GM12878 (cell line): ENCODE data around the gene MARCHF10. TPM values are rescaled to one million over a fixed set of nuclear protein-coding genes. Genes with fewer than 3 reads are reported as not detected.

Source experiments
- ATAC-seq: fragments of 200-7000 bp; cut with Tn5 transposase; 3 replicates; pipeline ENCODE4 v1.9.1; 2020; ENCODE audit warnings: mild to moderate bottlenecking, moderate library complexity
- BruUV-seq: library from RNA; stranded (reverse); fragments of 400-500 nt; replicated peaks from 2 replicates; lab custom pipeline; 2021; lab: Mats Ljungman, UMichigan
- CTCF ChIA-PET: fragments of 300-600 bp; sonication (Branson Sonifier 250); formaldehyde crosslinking; extraction: SDS; loops from one replicate; lab custom pipeline; 2021; ENCODE audit warnings: inconsistent platforms; lab: Yijun Ruan, JAX
- POLR2A ChIA-PET: fragments of 350-600 bp; formaldehyde crosslinking; extraction: SDS; loops from one replicate; lab custom pipeline; 2021; ENCODE audit warnings: inconsistent platforms; lab: Charles Lee
- RAD21 ChIA-PET: fragments of 300-600 bp; sonication (Branson Sonifier 250); formaldehyde crosslinking; loops from one replicate; lab custom pipeline; 2023; ENCODE audit warnings: antibody characterized with exemption; ENCODE audit not compliant: unreplicated experiment; lab: Charles Lee
- SMC1A ChIA-PET: fragments of 300-600 bp; sonication (Branson Sonifier 250); formaldehyde crosslinking; loops from one replicate; lab custom pipeline; 2023; ENCODE audit not compliant: unreplicated experiment, uncharacterized antibody; lab: Charles Lee
- DNase-seq: peaks from one replicate; pipeline ENCODE4 v3.0.0-alpha.2; 2011; ENCODE audit warnings: low read depth, low spot score
- FAIRE-seq: peaks from 3 replicates; lab custom pipeline; 2011; peaks lifted over from hg19 to GRCh38; lab: Jason Lieb, UNC
- H2AFZ ChIP-seq: 2 replicates; pipeline ENCODE4 v1.6.0; 2011; ENCODE audit warnings: low read depth, low read length, control low read depth; ENCODE audit not compliant: control insufficient read depth
- H3K27ac ChIP-seq: 2 replicates; pipeline ENCODE4 v1.5.1; 2011; ENCODE audit warnings: control low read depth; ENCODE audit not compliant: control insufficient read depth, insufficient read depth
- H3K27me3 ChIP-seq, 2 experiments: replicated peaks in 1 of 2; 2 replicates each; pipeline versions ENCODE4 v1.6.0 to v1.6.1; 2011; ENCODE audit warnings: low read length in 1 of 2; ENCODE audit not compliant: control insufficient read depth in 2 of 2, insufficient read depth in 2 of 2
- H3K36me3 ChIP-seq, 2 experiments: 2 replicates each; pipeline ENCODE4 v1.5.1; 2011; ENCODE audit warnings: low read length in 1 of 2; ENCODE audit not compliant: control insufficient read depth in 2 of 2, insufficient read depth in 2 of 2
- H3K4me1 ChIP-seq: 2 replicates; pipeline ENCODE4 v1.6.1; 2011; ENCODE audit warnings: mild to moderate bottlenecking, low read length, moderate library complexity, mixed read lengths; ENCODE audit not compliant: control insufficient read depth, insufficient read depth
- H3K4me2 ChIP-seq: 2 replicates; pipeline ENCODE4 v1.6.0; 2011; ENCODE audit warnings: control low read depth; ENCODE audit not compliant: control insufficient read depth, insufficient read depth
- H3K4me3 ChIP-seq: fragments of 200-600 bp; sonication (generic); 2 replicates; pipeline ENCODE4 v1.5.1; 2016
- H3K79me2 ChIP-seq: 2 replicates; pipeline ENCODE4 v1.6.0; 2011; ENCODE audit warnings: low read length; ENCODE audit not compliant: control insufficient read depth, insufficient read depth
- H3K9ac ChIP-seq: 2 replicates; pipeline ENCODE4 v1.8.0; 2011; ENCODE audit warnings: low read length, control low read depth, mixed read lengths; ENCODE audit not compliant: control insufficient read depth, insufficient read depth
- H3K9me3 ChIP-seq: replicated peaks from 3 replicates; pipeline ENCODE4 v1.5.1; 2011; ENCODE audit warnings: mild to moderate bottlenecking, low read length; ENCODE audit not compliant: control insufficient read depth, insufficient read depth
- H4K20me1 ChIP-seq: 2 replicates; pipeline ENCODE4 v1.6.0; 2011; ENCODE audit not compliant: control insufficient read depth, insufficient read depth
- CEBPB ChIP-seq, 2 experiments: fragments of 150-350 bp in 1 of 2; IDR thresholded peaks; 2 replicates each; pipeline ENCODE4 v1.6.1; 2012 to 2014; ENCODE audit warnings: low read depth in 2 of 2, low read length in 2 of 2, borderline replicate concordance in 1 of 2, inconsistent platforms in 1 of 2
- CREM ChIP-seq: IDR thresholded peaks from 2 replicates; pipeline ENCODE4 v1.6.1; 2014; ENCODE audit warnings: antibody characterized with exemption, low read depth
- EED ChIP-seq: sonication (generic); IDR thresholded peaks from 2 replicates; pipeline ENCODE4 v1.6.1; 2016; ENCODE audit warnings: antibody characterized with exemption, low read depth
- IKZF1 ChIP-seq: fragments of 450-650 bp; conservative IDR thresholded peaks from 2 replicates; pipeline ENCODE4 v1.6.1; 2017; ENCODE audit warnings: antibody characterized with exemption, mild to moderate bottlenecking
- JUND ChIP-seq: IDR thresholded peaks from 2 replicates; pipeline ENCODE4 v1.6.1; 2012; ENCODE audit warnings: low read depth, mild to moderate bottlenecking, low read length, improper control_type of control experiment, moderate library complexity
- NFIC ChIP-seq: IDR thresholded peaks from 2 replicates; pipeline ENCODE4 v1.6.1; 2012; ENCODE audit warnings: low read depth, mild to moderate bottlenecking, inconsistent platforms, low read length, moderate library complexity
- PAX5 ChIP-seq: IDR thresholded peaks from 2 replicates; pipeline ENCODE4 v1.6.1; 2011; ENCODE audit warnings: low read depth, low read length, borderline replicate concordance
- RAD21 ChIP-seq: IDR thresholded peaks from 2 replicates; pipeline ENCODE4 v1.6.1; 2011; ENCODE audit warnings: mild to moderate bottlenecking, low read depth, low read length, moderate library complexity; ENCODE audit not compliant: insufficient read depth
- SIX5 ChIP-seq: IDR thresholded peaks from 2 replicates; pipeline ENCODE4 v1.6.1; 2011; ENCODE audit warnings: mild to moderate bottlenecking, low read depth, low read length, moderate library complexity; ENCODE audit not compliant: severe bottlenecking
- SUPT20H ChIP-seq: IDR thresholded peaks from 2 replicates; pipeline ENCODE4 v1.6.1; 2011; ENCODE audit warnings: low read depth, mild to moderate bottlenecking, low read length, moderate library complexity, borderline replicate concordance; ENCODE audit not compliant: control insufficient read depth
- TBL1XR1 ChIP-seq: IDR thresholded peaks from 2 replicates; pipeline ENCODE4 v1.6.1; 2012; ENCODE audit warnings: low read depth, low read length, improper control_type of control experiment
- YY1 ChIP-seq: IDR thresholded peaks from 2 replicates; pipeline ENCODE4 v1.6.1; 2011; ENCODE audit warnings: low read depth, mild to moderate bottlenecking, low read length
- WGBS: methylation state at CpG from one replicate; pipeline ENCODE4 v1.1.6; 2016; ENCODE audit warnings: low lambda C conversion rate; ENCODE audit not compliant: insufficient replicate concordance, insufficient coverage; ENCODE audit errors: missing lambda C conversion rate; 5-methylcytosine and 5-hydroxymethylcytosine counted together
- in situ Hi-C: fragments of 300-500 bp; cut with MboI; formaldehyde crosslinking; loops from 9 replicates; pipeline ENCODE4 v1.14.3; 2018; ENCODE audit warnings: mixed read lengths
- intact Hi-C: fragments of 100-400 bp; cut with micrococcal nuclease; formaldehyde crosslinking; loops from one replicate; pipeline ENCODE4 v1.14.2; 2022; ENCODE audit not compliant: unreplicated experiment
- polyA plus RNA-seq, 11 experiments: library from polyadenylated mRNA; depleted of rRNA in 4 of 11; unstranded in 6 of 11; stranded (reverse) in 5 of 11; fragments of >200 nt; fragmentation: Nextera tagmentation in 4 of 11; fragmentation: Illumina TruSeq in 1 of 11; extraction: Ambion mirVana in 4 of 11; extraction: Trizol in 1 of 11; gene quantifications; 1 replicate in 1 of 11; 2 replicates in 10 of 11; pipeline versions ENCODE4 v1.2.1 to v1.2.3, GENCODE V29; 2011 to 2016; ENCODE audit warnings: inconsistent platforms in 2 of 11, missing spikeins in 2 of 11, low read depth in 1 of 11
- total RNA-seq, 4 experiments: library from RNA; depleted of rRNA in 3 of 4; stranded (reverse); fragments of >200 nt in 3 of 4; fragmentation: Illumina TruSeq in 1 of 4; extraction: Trizol in 1 of 4; gene quantifications; 2 replicates each; pipeline versions ENCODE4 v1.2.1 to v1.2.3, GENCODE V29; 2013 to 2021

The MARCHF10 gene
- total and polyA plus RNA-seq, 10 of the 15 experiments (the other 5 are each of a cell fraction or from before 2014, with no cell fraction given): 0.11 to 0.24 TPM; not detected in 8

- ChIA-PET CTCF (no interaction called here), RAD21 (no interaction called here), POLR2A (no interaction called here), SMC1A (no interaction called here)
- ATAC-seq: no peak
- no peak overlapping the region for H3K4me3 ChIP-seq
- no peak overlapping the region for H2AFZ ChIP-seq
- H3K36me3 ChIP-seq: no peaks in the 10 kb centered on the region
- H3K9ac ChIP-seq: no peak overlapping the region
- no peaks in the 10 kb centered on the region for H3K4me1 ChIP-seq
- in situ Hi-C loops (no loop called here), intact Hi-C loops (no loop called here)
- H3K27me3 ChIP-seq: no peaks in the 10 kb centered on the region
- no peaks in the 10 kb centered on the region for H3K79me2 ChIP-seq
- no peak for DNase-seq
- no peaks in the 10 kb centered on the region for H4K20me1 ChIP-seq
- no peak overlapping the region for H3K27ac ChIP-seq
- FAIRE-seq: no peak
- WGBS: 23% methylated on average over 12 of the region's 12 CpGs
- H3K9me3 ChIP-seq: no peaks in the 10 kb centered on the region; the same call in 2 of the 3 replicates
- TF ChIP-seq RAD21: no peak
- TF ChIP-seq CEBPB (IDR thresholded peaks at IDR 0.05; ENCODE audit: borderline replicate concordance in 1 of 2, low read depth in 2 of 2, low read length in 2 of 2): no peak
- TF ChIP-seq JUND: no peak
- TF ChIP-seq TBL1XR1: no peak
- no peak for TF ChIP-seq CREM
- no peak for TF ChIP-seq EED
- TF ChIP-seq YY1: no peak
- TF ChIP-seq SUPT20H: no peak
- TF ChIP-seq IKZF1: no peak
- TF ChIP-seq NFIC: no peak
- no peak for TF ChIP-seq SIX5
- no peak for TF ChIP-seq PAX5
- H3K4me2 ChIP-seq: no peak overlapping the region
- no TSS peak for BruUV-seq
These were observed 11.6 kb upstream of the MARCHF10 start for GRCh38 chr17:62819511-62820221.
